Measurements from ENCODE around the gene OGN. TPM values are rescaled to one million over a fixed set of nuclear protein-coding genes. Genes with fewer than 3 reads are reported as not detected.

OGN gene
- polyA plus RNA-seq, 1 donor (not counting 4 experiments of a cell fraction or from before 2014, with no cell fraction given): not detected

DNA sequence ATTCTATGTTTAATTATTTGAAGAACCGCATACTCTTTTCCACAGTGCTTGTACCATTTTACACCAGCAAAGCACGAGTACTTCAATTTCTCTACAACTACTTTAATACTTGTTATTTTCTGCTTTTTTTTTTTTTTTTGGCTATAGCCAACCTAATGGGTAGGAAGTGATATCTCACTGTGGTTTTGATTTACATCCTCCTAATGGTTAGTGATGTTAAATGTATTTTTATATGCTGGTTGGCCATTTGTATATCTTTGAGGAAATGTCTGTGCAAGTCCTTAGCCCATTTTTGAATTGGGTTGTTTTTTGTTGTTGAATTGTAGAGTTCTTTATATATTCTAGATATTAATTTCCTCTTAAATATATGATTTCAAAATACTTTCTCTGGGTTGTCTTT, 22.6 kb downstream of the OGN start:
- FAIRE-seq (no peak), DNase-seq (ENCODE audit: low read depth, low spot score) (no peak)
- dilution Hi-C loops (cut with MboI; ENCODE audit: extremely low pct_ligation_motif_present, low sequenced_read_pairs): no loop called here
- Histone ChIP-seq H3K9ac (ENCODE audit: control insufficient read depth, extremely low read depth, insufficient read depth, low read length) (no peak overlapping the region), H4K20me1 (ENCODE audit: control insufficient read depth, extremely low read depth, insufficient read depth, low read length) (no peaks in the 10 kb centered on the region), H3K4me2 (ENCODE audit: control insufficient read depth, extremely low read depth, insufficient read depth, low read depth, low read length) (no peak overlapping the region), H3K9me3 (ENCODE audit: control insufficient read depth, low read depth, low read length) (no peaks in the 10 kb centered on the region), H3K9me1 (ENCODE audit: control insufficient read depth, extremely low read depth, insufficient read depth, low read length) (no peaks in the 10 kb centered on the region), H3K4me1 (ENCODE audit: control insufficient read depth, extremely low read depth, insufficient read depth, low read length) (peaks cover 24% of the 10 kb centered on the region), H3K4me3 (ENCODE audit: control insufficient read depth in 2 of 3, extremely low read depth in 1 of 3, insufficient read depth in 2 of 3, low read depth in 1 of 3, low read length in 3 of 3) (no peak overlapping the region), H3K36me3 (ENCODE audit: control insufficient read depth in 2 of 2, extremely low read depth in 1 of 2, insufficient read depth in 2 of 2, low read length in 2 of 2) (no peaks in the 10 kb centered on the region), H3K79me2 (ENCODE audit: control insufficient read depth, insufficient read depth, low read length) (no peaks in the 10 kb centered on the region), H2AFZ (ENCODE audit: control insufficient read depth, low read length) (no peak overlapping the region), H3K27ac (ENCODE audit: control insufficient read depth, insufficient read depth, low read length) (no peak overlapping the region), H3K27me3 (ENCODE audit: control insufficient read depth, extremely low read depth, insufficient read depth, low read length) (no peaks in the 10 kb centered on the region)
- TF ChIP-seq, protein P1, sequence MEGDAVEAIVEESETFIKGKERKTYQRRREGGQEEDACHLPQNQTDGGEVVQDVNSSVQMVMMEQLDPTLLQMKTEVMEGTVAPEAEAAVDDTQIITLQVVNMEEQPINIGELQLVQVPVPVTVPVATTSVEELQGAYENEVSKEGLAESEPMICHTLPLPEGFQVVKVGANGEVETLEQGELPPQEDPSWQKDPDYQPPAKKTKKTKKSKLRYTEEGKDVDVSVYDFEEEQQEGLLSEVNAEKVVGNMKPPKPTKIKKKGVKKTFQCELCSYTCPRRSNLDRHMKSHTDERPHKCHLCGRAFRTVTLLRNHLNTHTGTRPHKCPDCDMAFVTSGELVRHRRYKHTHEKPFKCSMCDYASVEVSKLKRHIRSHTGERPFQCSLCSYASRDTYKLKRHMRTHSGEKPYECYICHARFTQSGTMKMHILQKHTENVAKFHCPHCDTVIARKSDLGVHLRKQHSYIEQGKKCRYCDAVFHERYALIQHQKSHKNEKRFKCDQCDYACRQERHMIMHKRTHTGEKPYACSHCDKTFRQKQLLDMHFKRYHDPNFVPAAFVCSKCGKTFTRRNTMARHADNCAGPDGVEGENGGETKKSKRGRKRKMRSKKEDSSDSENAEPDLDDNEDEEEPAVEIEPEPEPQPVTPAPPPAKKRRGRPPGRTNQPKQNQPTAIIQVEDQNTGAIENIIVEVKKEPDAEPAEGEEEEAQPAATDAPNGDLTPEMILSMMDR (optimal IDR thresholded peaks at IDR 0.05 in 1 of 3, IDR thresholded peaks at IDR 0.05 in 1 of 3, conservative IDR thresholded peaks at IDR 0.05 in 1 of 3; ENCODE audit: extremely low read depth in 1 of 3, insufficient read depth in 2 of 3, low read length in 3 of 3): no peak
- no peak for TF ChIP-seq EZH2 (IDR thresholded peaks at IDR 0.05; ENCODE audit: low read length)

DNA sequence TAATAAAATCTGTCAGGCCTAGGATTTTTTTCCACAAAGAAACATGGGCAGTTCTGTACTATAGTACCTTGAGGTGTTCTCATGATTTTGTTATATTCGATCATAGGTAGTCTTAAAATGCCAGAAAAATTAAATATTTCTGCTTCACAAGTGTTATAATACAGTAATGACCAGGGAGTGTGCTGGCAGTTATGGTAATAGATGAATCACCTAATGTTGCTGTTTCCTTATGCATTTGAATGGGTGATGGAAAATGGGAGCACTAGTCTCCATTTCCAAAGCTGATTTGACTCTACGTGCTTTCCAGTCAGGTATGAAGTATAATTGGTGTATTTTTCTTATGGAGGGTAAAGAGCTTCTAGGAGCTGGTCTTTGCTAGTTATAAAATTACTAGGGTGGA, 23.8 kb downstream of the OGN start:
- dilution Hi-C loops (cut with MboI; ENCODE audit: extremely low pct_ligation_motif_present, low sequenced_read_pairs): no loop called here
- no peak for DNase-seq (ENCODE audit: low read depth, low spot score)

More for the DNA sequence above, 23.8 kb downstream of the OGN start:
- Histone ChIP-seq H3K27ac (ENCODE audit: control insufficient read depth, insufficient read depth, low read length) (no peak overlapping the region), H3K4me3 (ENCODE audit: control insufficient read depth in 2 of 3, extremely low read depth in 1 of 3, insufficient read depth in 2 of 3, low read depth in 1 of 3, low read length in 3 of 3) (no peak overlapping the region), H3K9me1 (ENCODE audit: control insufficient read depth, extremely low read depth, insufficient read depth, low read length) (no peaks in the 10 kb centered on the region), H3K4me2 (ENCODE audit: control insufficient read depth, extremely low read depth, insufficient read depth, low read depth, low read length) (no peak overlapping the region), H3K79me2 (ENCODE audit: control insufficient read depth, insufficient read depth, low read length) (no peaks in the 10 kb centered on the region), H3K36me3 (ENCODE audit: control insufficient read depth in 2 of 2, extremely low read depth in 1 of 2, insufficient read depth in 2 of 2, low read length in 2 of 2) (no peaks in the 10 kb centered on the region), H3K27me3 (ENCODE audit: control insufficient read depth, extremely low read depth, insufficient read depth, low read length) (no peaks in the 10 kb centered on the region), H3K4me1 (ENCODE audit: control insufficient read depth, extremely low read depth, insufficient read depth, low read length) (peaks cover 15% of the 10 kb centered on the region), H2AFZ (ENCODE audit: control insufficient read depth, low read length) (no peak overlapping the region), H3K9ac (ENCODE audit: control insufficient read depth, extremely low read depth, insufficient read depth, low read length) (no peak overlapping the region), H3K9me3 (ENCODE audit: control insufficient read depth, low read depth, low read length) (no peaks in the 10 kb centered on the region), H4K20me1 (ENCODE audit: control insufficient read depth, extremely low read depth, insufficient read depth, low read length) (no peaks in the 10 kb centered on the region)
- TF ChIP-seq, protein P1 (optimal IDR thresholded peaks at IDR 0.05 in 1 of 3, IDR thresholded peaks at IDR 0.05 in 1 of 3, conservative IDR thresholded peaks at IDR 0.05 in 1 of 3; ENCODE audit: extremely low read depth in 1 of 3, insufficient read depth in 2 of 3, low read length in 3 of 3): no peak
- no peak for TF ChIP-seq EZH2 (IDR thresholded peaks at IDR 0.05; ENCODE audit: low read length)
- FAIRE-seq: no peak
